Keratinocyte (primary cell): ENCODE measurements around the gene AK1. TPM values are rescaled to one million over a fixed set of nuclear protein-coding genes. Genes with fewer than 3 reads are reported as not detected.

Experiments
- DNase-seq: peaks from one replicate; pipeline ENCODE4 v3.0.0-alpha.2; 2011; ENCODE audit warnings: low read depth, missing footprints, low spot score
- FAIRE-seq: peaks from 2 replicates; lab custom pipeline; 2011; peaks lifted over from hg19 to GRCh38; lab: Jason Lieb, UNC
- H2AFZ ChIP-seq: 2 replicates; pipeline ENCODE4 v1.6.0; 2012; ENCODE audit warnings: low read length, control low read depth, inconsistent platforms; ENCODE audit not compliant: control insufficient read depth
- H3K27ac ChIP-seq: 2 replicates; pipeline ENCODE4 v1.5.1; 2011; ENCODE audit warnings: low read length; ENCODE audit not compliant: control insufficient read depth, insufficient read depth
- H3K27me3 ChIP-seq: 3 replicates; pipeline ENCODE4 v1.6.0; 2011; ENCODE audit warnings: low read length; ENCODE audit not compliant: control insufficient read depth, insufficient read depth; ENCODE audit errors: extremely low read depth
- H3K36me3 ChIP-seq, 2 experiments: 2 replicates in 1 of 2; 3 replicates in 1 of 2; pipeline ENCODE4 v1.5.1; 2011; ENCODE audit warnings: low read length in 2 of 2, mild to moderate bottlenecking in 1 of 2; ENCODE audit not compliant: control insufficient read depth in 2 of 2, insufficient read depth in 2 of 2; ENCODE audit errors: extremely low read depth in 1 of 2
- H3K4me1 ChIP-seq: 3 replicates; pipeline ENCODE4 v1.5.1; 2011; ENCODE audit warnings: low read length; ENCODE audit not compliant: control insufficient read depth, insufficient read depth; ENCODE audit errors: extremely low read depth
- H3K4me2 ChIP-seq: 3 replicates; pipeline ENCODE4 v1.6.0; 2011; ENCODE audit warnings: low read depth, low read length; ENCODE audit not compliant: control insufficient read depth, insufficient read depth; ENCODE audit errors: extremely low read depth
- H3K4me3 ChIP-seq, 3 experiments: fragments of 200-600 bp in 1 of 3; sonication (generic) in 1 of 3; 2 replicates in 2 of 3; 3 replicates in 1 of 3; pipeline ENCODE4 v1.5.1; 2011 to 2016; ENCODE audit warnings: low read length in 3 of 3, mild to moderate bottlenecking in 3 of 3, control low read depth in 2 of 3, inconsistent platforms in 1 of 3, low read depth in 1 of 3, mixed read lengths in 1 of 3, mixed run types in 1 of 3, moderate library complexity in 1 of 3; ENCODE audit not compliant: control insufficient read depth in 2 of 3, insufficient read depth in 2 of 3; ENCODE audit errors: extremely low read depth in 1 of 3
- H3K79me2 ChIP-seq: 2 replicates; pipeline ENCODE4 v1.6.0; 2012; ENCODE audit warnings: low read length; ENCODE audit not compliant: control insufficient read depth, insufficient read depth
- H3K9ac ChIP-seq: 3 replicates; pipeline ENCODE4 v1.6.0; 2011; ENCODE audit warnings: low read length; ENCODE audit not compliant: control insufficient read depth, insufficient read depth; ENCODE audit errors: extremely low read depth
- H3K9me1 ChIP-seq: 3 replicates; pipeline ENCODE4 v1.6.0; 2011; ENCODE audit warnings: low read length; ENCODE audit not compliant: control insufficient read depth, insufficient read depth; ENCODE audit errors: extremely low read depth
- H3K9me3 ChIP-seq: 2 replicates; pipeline ENCODE4 v1.5.1; 2012; ENCODE audit warnings: low read depth, low read length; ENCODE audit not compliant: control insufficient read depth
- H4K20me1 ChIP-seq: 3 replicates; pipeline ENCODE4 v1.6.0; 2011; ENCODE audit warnings: low read length; ENCODE audit not compliant: control insufficient read depth, insufficient read depth; ENCODE audit errors: extremely low read depth
- EZH2 ChIP-seq: IDR thresholded peaks from one replicate; pipeline ENCODE4 v1.6.1; 2012; ENCODE audit warnings: inconsistent platforms, mild to moderate bottlenecking, low read length, moderate library complexity
- dilution Hi-C: fragments of 300-500 bp; cut with MboI; formaldehyde crosslinking; loops from one replicate; pipeline ENCODE4 v1.7.0; 2020; ENCODE audit warnings: low sequenced_read_pairs; ENCODE audit not compliant: extremely low pct_ligation_motif_present
- polyA plus RNA-seq, 5 experiments: library from polyadenylated mRNA; depleted of rRNA in 3 of 5; stranded (reverse) in 3 of 5; stranded (forward) in 1 of 5; unstranded in 1 of 5; fragments of >200 nt; gene quantifications; 1 replicate in 1 of 5; 2 replicates in 3 of 5; 3 replicates in 1 of 5; pipeline versions ENCODE4 v1.2.1 to v1.2.3, GENCODE V29; 2011 to 2012; ENCODE audit warnings: missing spikeins in 2 of 5, low read depth in 1 of 5, low replicate concordance in 1 of 5
- TF ChIP-seq, protein P1 (sequence below), 3 experiments: IDR thresholded peaks in 1 of 3; conservative IDR thresholded peaks in 1 of 3; optimal IDR thresholded peaks in 1 of 3; 2 replicates in 2 of 3; 3 replicates in 1 of 3; pipeline versions ENCODE3 to v1.5.1; 2011; ENCODE audit warnings: low read length in 3 of 3, mild to moderate bottlenecking in 3 of 3, moderate library complexity in 2 of 3, control low read depth in 1 of 3, inconsistent platforms in 1 of 3; ENCODE audit not compliant: insufficient read depth in 2 of 3; ENCODE audit errors: extremely low read depth in 1 of 3

Gene AK1
- polyA plus RNA-seq, 1 donor (not counting 4 experiments of a cell fraction or from before 2014, with no cell fraction given), result 40.2 TPM

DNA sequence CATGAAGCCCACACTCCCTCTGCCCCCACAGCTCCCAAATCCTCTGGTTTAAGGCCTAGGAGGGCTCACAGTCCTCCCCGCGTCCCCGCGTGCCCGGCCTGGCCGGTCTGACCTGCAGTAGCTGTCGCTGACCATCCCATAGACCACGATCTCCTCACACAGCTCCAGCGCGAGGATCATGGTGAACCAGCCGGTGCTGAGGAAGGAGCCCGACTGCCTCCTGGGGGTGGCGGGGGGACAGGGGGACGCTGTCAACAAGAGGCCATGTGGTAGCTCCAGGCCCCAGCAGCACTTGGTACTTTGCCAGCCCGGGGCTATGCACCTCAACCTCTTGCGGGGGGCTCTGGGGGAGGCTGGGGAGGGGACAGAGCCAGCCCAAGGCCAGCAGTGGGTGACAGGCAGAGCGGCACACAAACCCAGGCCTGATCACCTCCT is 32.4 kb upstream of the AK1 start:
- Histone ChIP-seq H3K4me1 (no peaks in the 10 kb centered on the region), H3K4me2 (no peak overlapping the region), H3K79me2 (no peaks in the 10 kb centered on the region), H3K27me3 (no peaks in the 10 kb centered on the region), H2AFZ (no peak overlapping the region), H3K27ac (no peak overlapping the region), H3K9me3 (no peaks in the 10 kb centered on the region), H3K9ac (no peak overlapping the region), H3K36me3 (peaks cover 0 to 4% of the 10 kb centered on the region in 2 experiments), H3K9me1 (no peaks in the 10 kb centered on the region), H3K4me3 (no peak overlapping the region), H4K20me1 (no peaks in the 10 kb centered on the region)
- DNase-seq, result no peak
- no peak for TF ChIP-seq EZH2
- TF ChIP-seq, protein P1, sequence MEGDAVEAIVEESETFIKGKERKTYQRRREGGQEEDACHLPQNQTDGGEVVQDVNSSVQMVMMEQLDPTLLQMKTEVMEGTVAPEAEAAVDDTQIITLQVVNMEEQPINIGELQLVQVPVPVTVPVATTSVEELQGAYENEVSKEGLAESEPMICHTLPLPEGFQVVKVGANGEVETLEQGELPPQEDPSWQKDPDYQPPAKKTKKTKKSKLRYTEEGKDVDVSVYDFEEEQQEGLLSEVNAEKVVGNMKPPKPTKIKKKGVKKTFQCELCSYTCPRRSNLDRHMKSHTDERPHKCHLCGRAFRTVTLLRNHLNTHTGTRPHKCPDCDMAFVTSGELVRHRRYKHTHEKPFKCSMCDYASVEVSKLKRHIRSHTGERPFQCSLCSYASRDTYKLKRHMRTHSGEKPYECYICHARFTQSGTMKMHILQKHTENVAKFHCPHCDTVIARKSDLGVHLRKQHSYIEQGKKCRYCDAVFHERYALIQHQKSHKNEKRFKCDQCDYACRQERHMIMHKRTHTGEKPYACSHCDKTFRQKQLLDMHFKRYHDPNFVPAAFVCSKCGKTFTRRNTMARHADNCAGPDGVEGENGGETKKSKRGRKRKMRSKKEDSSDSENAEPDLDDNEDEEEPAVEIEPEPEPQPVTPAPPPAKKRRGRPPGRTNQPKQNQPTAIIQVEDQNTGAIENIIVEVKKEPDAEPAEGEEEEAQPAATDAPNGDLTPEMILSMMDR (optimal IDR thresholded peaks at IDR 0.05 in 1 of 3, IDR thresholded peaks at IDR 0.05 in 1 of 3, conservative IDR thresholded peaks at IDR 0.05 in 1 of 3; ENCODE audit: extremely low read depth in 1 of 3, insufficient read depth in 2 of 3, low read length in 3 of 3), result no peak
- dilution Hi-C loops, result no loop called here
- FAIRE-seq, result no peak

DNA sequence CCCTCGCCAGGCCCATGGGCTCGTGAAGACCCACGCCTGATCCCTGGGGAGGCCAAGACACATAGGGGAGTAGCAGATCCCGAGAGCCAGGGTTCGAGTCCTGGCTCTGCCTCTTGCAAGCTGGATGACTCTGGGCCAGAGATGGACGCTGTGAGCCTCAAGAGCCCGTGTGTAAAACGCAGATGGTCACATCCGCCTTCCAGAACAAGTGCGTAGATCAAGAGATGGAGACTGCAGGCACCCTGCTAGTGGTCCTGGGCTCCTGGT is 31.1 kb upstream of the AK1 start:
- Histone ChIP-seq H3K9me3 (no peaks in the 10 kb centered on the region), H3K9me1 (no peaks in the 10 kb centered on the region), H2AFZ (no peak overlapping the region), H3K36me3 (peaks cover 0 to 4% of the 10 kb centered on the region in 2 experiments), H4K20me1 (no peaks in the 10 kb centered on the region), H3K27me3 (no peaks in the 10 kb centered on the region), H3K27ac (no peak overlapping the region), H3K4me3 (no peak overlapping the region), H3K79me2 (no peaks in the 10 kb centered on the region), H3K4me2 (no peak overlapping the region), H3K9ac (no peak overlapping the region), H3K4me1 (no peaks in the 10 kb centered on the region)
- FAIRE-seq, result no peak
- dilution Hi-C loops, result no loop called here
- DNase-seq, result no peak
- TF ChIP-seq, protein P1 (optimal IDR thresholded peaks at IDR 0.05 in 1 of 3, IDR thresholded peaks at IDR 0.05 in 1 of 3, conservative IDR thresholded peaks at IDR 0.05 in 1 of 3; ENCODE audit: extremely low read depth in 1 of 3, insufficient read depth in 2 of 3, low read length in 3 of 3), result no peak
- no peak for TF ChIP-seq EZH2
